Neural progenitor cell (in vitro differentiated cells): Measurements from ENCODE around the gene PARD3B.

Source experiments
- EZH2 ChIP-seq: fragments of 200-600 bp; sonication (generic); IDR thresholded peaks from 2 replicates; pipeline ENCODE4 v1.6.1; 2017; ENCODE audit warnings: antibody characterized with exemption, mild to moderate bottlenecking, moderate library complexity
- TF ChIP-seq, protein P1 (sequence below): fragments of 200-600 bp; sonication (generic); IDR thresholded peaks from 2 replicates; pipeline ENCODE4 v1.5.1; 2017; ENCODE audit warnings: antibody characterized with exemption, mild to moderate bottlenecking

DNA sequence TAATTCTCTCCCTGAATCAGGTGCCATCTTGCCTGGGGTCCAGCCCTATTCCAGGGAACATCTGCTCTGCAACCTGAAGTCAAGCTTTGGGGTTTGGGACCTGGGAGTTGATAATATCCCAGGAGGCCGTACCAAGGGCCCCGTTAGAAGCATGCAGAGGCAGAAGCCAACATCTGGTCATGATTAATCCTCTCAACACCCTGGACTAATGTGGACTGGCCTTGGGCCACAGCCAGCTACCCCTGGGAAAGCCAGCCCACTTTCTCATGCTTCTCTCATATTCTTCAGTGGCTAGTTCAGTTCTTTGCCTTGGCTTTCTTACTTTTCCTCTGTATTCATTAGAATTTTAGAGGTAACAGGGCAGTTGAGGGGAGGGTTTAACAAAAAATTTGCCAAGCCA, 621.5 kb downstream of the PARD3B start:
- TF ChIP-seq, protein P1, sequence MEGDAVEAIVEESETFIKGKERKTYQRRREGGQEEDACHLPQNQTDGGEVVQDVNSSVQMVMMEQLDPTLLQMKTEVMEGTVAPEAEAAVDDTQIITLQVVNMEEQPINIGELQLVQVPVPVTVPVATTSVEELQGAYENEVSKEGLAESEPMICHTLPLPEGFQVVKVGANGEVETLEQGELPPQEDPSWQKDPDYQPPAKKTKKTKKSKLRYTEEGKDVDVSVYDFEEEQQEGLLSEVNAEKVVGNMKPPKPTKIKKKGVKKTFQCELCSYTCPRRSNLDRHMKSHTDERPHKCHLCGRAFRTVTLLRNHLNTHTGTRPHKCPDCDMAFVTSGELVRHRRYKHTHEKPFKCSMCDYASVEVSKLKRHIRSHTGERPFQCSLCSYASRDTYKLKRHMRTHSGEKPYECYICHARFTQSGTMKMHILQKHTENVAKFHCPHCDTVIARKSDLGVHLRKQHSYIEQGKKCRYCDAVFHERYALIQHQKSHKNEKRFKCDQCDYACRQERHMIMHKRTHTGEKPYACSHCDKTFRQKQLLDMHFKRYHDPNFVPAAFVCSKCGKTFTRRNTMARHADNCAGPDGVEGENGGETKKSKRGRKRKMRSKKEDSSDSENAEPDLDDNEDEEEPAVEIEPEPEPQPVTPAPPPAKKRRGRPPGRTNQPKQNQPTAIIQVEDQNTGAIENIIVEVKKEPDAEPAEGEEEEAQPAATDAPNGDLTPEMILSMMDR: no peak
- TF ChIP-seq EZH2: no peak
